ENCODE results near the gene CLNK. TPM values are rescaled to one million over a fixed set of nuclear protein-coding genes. Genes with fewer than 3 reads are reported as not detected.

Gene CLNK
- total RNA-seq, 1 donor from 2014 or later: not detected

DNA sequence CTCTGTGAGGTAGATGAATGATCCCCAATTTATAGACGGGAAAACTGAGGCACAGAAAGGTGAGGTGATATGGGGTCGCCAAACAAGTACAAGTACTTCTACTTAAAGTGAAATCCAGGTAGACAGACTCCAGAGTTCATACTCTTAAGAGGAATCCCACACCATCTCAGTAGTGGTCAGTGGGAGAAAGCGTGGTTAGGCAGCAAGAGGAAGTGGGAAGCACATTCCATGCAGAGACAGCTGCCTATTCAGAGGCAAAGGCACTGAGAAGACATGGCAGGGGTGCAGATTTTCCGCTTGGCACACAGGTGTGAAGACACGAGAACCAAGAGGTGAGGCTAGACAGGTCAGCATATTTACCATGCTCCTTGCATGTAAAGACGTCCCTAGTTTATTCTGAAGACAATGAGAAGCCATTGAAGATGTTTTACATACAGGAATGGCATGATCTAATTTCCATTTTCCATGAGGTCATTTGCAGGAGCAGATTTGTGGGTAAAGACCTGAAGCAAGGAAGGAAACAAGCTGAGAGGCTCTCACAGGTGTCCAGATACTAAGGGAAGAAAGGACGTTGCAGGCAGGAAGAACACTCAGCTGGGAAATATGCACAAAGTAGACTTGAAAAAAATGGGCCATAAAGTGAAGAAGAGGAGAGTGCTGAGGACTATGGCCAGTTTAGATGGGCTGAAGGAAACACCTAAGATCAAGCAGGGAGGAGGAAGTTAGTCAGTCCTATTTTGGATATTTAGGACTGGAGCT, 17.3 kb upstream of the CLNK start:
- no peak for DNase-seq (ENCODE audit: low spot score)

- DNase-seq (ENCODE audit: low spot score): no peak
These were observed 16.6 kb upstream of the CLNK start for GRCh38 chr4:10701161-10701560.

GRCh38 chr4:10698172-10698571, 13.6 kb upstream of the CLNK start:
- no peak for DNase-seq (ENCODE audit: low spot score)

GRCh38 chr4:10697086-10697485, 12.5 kb upstream of the CLNK start:
- no peak for DNase-seq (ENCODE audit: low spot score)

- DNase-seq (ENCODE audit: low spot score): no peak
These were observed 11.7 kb upstream of the CLNK start for GRCh38 chr4:10696253-10696652.

- DNase-seq (ENCODE audit: low spot score): no peak
These were observed 10.3 kb upstream of the CLNK start for GRCh38 chr4:10694828-10695209.

DNA sequence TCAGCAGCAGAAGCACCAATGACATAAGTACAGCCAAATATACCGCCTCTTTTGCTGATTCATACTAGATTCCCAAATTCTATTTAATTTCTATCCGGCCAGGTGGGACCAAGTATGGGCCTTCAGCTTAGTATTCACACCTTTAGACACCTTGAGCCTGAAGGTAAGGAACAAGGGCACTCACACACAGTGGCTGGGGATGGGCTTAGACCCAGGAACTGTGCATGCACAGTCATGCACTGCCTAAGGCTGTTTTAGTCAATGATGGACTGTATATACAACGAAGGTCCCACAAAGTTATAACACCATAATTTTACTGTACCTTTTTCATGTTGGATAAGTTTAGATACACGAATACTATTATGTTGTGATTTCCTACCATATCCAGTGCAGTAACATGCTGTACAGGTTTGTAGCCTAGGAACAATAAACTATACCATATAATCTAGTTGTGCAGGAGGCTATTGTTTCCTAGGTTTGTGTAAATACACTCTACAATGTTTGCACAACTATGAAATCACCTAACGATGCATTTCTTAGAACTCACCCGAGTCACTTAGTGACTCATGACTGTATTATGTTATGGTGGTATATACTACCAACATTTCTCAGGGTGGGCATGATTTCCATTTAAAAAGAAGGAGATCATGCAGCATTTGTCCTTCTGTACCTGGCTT, 9.7 kb upstream of the CLNK start:
- DNase-seq (ENCODE audit: low spot score): no peak

GRCh38 chr4:10691651-10692050, 7.1 kb upstream of the CLNK start:
- DNase-seq (ENCODE audit: low spot score): no peak

DNA sequence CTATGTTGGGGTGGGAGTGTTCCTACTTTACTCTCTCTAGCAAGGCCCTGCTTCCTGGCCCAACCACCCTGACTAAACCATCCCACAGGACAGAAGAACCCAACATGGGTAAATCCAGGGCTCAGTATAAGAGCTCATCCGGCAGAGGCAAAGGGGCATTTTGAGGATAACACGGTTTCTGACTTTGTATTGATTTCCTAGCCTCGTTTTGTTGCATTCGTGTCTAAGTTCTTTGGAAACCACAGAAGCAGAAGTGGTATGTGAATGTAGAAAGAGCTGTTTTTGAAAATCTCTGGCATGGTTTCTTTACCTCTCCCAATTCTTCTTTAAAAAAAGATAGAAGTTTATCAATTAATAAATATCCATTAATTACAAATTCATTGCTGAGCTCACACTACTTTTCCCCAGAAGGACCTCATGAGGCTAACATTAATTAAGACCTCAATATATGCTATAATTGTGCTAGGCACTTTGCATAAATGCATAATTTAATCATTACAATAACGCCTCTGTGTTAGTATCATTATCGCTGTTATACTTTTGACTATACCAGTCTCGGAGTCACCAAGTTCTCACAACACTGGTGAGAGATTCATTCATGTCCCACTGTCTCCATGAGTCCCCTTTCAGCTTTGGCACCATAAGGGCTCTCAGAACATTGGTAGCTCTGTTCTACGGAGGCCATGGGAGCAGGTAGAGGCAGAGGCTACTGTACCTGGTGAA, 5.8 kb upstream of the CLNK start:
- DNase-seq (ENCODE audit: low spot score): no peak

- DNase-seq (ENCODE audit: low spot score): no peak
These were observed 4.3 kb upstream of the CLNK start for GRCh38 chr4:10688846-10689245.

GRCh38 chr4:10688022-10688421, 3.5 kb upstream of the CLNK start:
- no peak for DNase-seq (ENCODE audit: low spot score)

GRCh38 chr4:10687526-10687925, 3.0 kb upstream of the CLNK start:
- no peak for DNase-seq (ENCODE audit: low spot score)

- DNase-seq (ENCODE audit: low spot score): no peak
These were observed 2.2 kb downstream of the CLNK start for GRCh38 chr4:10682397-10682796.

GRCh38 chr4:10677796-10678497, 6.6 kb downstream of the CLNK start:
- DNase-seq (ENCODE audit: low spot score): no peak

DNA sequence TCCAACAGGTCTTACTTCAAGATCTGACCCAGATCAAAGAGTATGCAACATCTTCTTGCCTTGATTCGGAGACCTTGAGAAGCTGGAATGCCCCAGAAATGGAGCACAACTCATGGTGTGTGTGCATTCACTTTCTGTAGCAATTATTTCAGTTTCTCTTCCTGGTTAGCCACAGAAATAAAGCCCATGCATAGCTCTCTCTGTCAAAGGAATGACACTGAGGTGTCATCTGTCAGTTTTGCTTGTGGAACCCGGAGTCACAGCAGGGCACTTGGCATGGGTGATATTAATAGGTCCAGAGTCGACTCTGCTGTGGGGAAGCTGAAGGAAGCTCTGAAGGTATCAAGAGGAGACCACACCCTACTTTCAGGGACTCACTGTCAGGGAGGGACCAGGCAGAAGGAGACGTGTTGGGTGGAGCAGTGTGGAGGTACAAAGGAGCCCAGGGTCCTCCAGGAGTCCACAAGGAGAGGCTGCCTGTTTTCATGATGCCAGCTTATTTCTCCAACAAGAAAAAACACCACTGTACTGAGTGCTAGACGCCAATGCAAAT, 10.7 kb downstream of the CLNK start:
- no peak for DNase-seq (ENCODE audit: low spot score)

- no peak for DNase-seq (ENCODE audit: low spot score)
These were observed 12.2 kb downstream of the CLNK start for GRCh38 chr4:10672379-10672778.

GRCh38 chr4:10671799-10672198, 12.8 kb downstream of the CLNK start:
- DNase-seq (ENCODE audit: low spot score): no peak

GRCh38 chr4:10671366-10671765, 13.2 kb downstream of the CLNK start:
- DNase-seq (ENCODE audit: low spot score): no peak

DNA sequence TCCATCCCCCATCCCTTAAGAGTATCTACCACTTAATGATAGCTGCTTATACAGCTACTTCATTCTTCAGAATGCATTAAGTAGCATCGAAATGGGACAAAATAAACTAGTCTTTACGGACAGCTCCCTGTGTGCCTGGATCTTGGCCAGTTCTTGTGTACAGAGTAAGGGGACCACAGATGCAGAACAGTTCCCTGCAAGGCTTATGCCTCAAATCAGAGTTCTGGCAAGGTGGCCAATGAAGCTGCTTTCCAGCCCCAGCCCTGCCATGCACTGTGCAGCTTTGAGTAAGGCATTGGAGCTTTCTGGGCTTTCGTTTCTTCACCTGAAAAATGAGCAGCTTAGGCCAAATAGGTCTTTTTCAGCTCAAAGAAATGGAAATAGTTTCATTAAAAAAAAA, 14.2 kb downstream of the CLNK start:
- DNase-seq (ENCODE audit: low spot score): no peak

DNA sequence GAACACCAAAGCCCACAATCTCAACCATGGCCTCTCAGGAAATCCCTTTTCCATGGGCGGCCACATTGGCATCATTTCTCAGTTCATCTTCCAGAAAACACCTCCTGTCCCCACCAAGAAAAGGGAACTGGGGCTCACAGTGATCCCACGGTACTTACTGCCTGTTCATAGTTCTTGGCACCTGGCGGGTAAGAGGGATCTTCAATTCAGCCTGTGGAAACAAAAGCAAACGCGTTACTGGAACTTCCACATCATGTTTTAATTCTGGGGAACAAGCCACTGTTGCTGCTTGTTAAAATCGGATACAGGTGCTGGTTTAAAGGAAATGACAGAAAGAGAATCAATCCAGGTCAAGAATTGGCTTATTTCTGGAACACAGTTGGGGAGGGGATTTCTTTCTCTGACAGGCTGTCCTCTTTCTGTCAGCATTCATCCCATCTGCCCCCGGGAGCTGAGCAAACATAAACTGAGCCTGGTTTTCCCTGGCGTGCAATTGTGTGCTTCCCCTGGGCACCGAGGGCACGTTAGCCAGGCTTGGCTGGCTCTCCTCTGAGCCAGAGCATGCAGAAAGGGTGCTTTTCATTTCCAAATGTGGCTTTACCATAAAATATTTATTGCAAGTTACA, 16.8 kb downstream of the CLNK start:
- DNase-seq (ENCODE audit: low spot score): no peak

DNA sequence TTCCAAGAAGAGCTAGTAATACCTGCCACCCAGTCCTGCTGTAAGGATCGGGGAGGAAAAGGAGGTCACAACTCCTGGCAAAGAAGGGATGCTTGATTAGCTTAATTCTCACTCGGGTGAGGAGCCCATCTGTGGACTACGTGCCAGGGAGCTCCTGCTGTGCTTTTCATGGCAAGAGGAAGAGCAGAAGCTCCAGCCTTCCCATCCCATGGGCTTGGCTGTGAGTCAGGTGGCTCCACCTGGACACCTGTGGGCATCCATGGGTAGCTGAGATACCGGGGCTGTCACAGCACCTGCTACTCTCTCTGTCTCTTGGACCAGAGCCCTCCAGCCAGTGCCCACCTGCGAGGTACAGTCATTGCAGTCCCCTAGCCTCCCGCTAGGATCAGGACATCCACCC, 18.0 kb downstream of the CLNK start:
- DNase-seq (ENCODE audit: low spot score): no peak
